Gastroesophageal sphincter (tissue), 3 donors: ENCODE measurements around the gene TMSB4X.

Experiments used
- POLR2A ChIP-seq, 2 donors: fragments of 450-650 bp; IDR thresholded peaks; one replicate each; pipeline ENCODE4 v1.6.1; 2017; ENCODE audit warnings: antibody characterized with exemption in 2 of 2, mild to moderate bottlenecking in 2 of 2, moderate library complexity in 1 of 2
- TF ChIP-seq, protein P1 (sequence below), 4 experiments: fragments of 200-600 bp in 2 of 4; fragments of 450-650 bp in 2 of 4; sonication (generic) in 1 of 4; IDR thresholded peaks; one replicate each; pipeline ENCODE4 v1.5.1; 2017 to 2019; ENCODE audit warnings: antibody characterized with exemption in 4 of 4, mild to moderate bottlenecking in 2 of 4, moderate library complexity in 2 of 4

DNA sequence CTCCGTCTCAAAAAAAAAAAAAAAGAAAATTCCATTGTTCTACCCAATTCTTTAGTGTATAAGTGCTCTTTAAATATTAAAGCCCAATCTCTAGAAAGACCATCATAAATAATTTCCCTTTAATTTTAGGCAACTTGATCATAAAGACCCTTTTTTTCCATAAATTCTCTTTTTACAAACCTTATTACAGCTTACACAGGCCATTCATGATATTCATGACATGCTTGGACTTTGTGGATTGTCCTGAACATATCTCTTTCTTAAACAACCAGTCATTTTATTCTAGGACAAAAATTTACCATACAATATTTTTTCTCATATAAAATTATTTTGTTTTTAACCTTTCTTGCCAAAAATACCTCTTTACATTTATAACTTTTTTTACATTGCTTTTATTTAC lies 38.0 kb upstream of the TMSB4X start:
- TF ChIP-seq, protein P1, sequence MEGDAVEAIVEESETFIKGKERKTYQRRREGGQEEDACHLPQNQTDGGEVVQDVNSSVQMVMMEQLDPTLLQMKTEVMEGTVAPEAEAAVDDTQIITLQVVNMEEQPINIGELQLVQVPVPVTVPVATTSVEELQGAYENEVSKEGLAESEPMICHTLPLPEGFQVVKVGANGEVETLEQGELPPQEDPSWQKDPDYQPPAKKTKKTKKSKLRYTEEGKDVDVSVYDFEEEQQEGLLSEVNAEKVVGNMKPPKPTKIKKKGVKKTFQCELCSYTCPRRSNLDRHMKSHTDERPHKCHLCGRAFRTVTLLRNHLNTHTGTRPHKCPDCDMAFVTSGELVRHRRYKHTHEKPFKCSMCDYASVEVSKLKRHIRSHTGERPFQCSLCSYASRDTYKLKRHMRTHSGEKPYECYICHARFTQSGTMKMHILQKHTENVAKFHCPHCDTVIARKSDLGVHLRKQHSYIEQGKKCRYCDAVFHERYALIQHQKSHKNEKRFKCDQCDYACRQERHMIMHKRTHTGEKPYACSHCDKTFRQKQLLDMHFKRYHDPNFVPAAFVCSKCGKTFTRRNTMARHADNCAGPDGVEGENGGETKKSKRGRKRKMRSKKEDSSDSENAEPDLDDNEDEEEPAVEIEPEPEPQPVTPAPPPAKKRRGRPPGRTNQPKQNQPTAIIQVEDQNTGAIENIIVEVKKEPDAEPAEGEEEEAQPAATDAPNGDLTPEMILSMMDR (IDR thresholded peaks at IDR 0.05): no peak
- TF ChIP-seq POLR2A (IDR thresholded peaks at IDR 0.05): no peak
